NB4 (cell line): ENCODE measurements around the gene TFCP2.
A peak's percentile ranks its signal among the peaks of the same experiment; 100 is the strongest.

Experiments
- MAX ChIP-seq: IDR thresholded peaks from 2 replicates; pipeline ENCODE4 v1.6.1; 2011; ENCODE audit warnings: low read depth, low read length
- MYC ChIP-seq: IDR thresholded peaks from 2 replicates; pipeline ENCODE4 v1.6.1; 2011; ENCODE audit warnings: low read depth, low read length
- POLR2A ChIP-seq: IDR thresholded peaks from 2 replicates; pipeline ENCODE4 v1.6.1; 2011; ENCODE audit warnings: mild to moderate bottlenecking; ENCODE audit not compliant: insufficient read length; ENCODE audit errors: extremely low read depth
- TF ChIP-seq, protein P1 (sequence below): IDR thresholded peaks from one replicate; pipeline ENCODE4 v1.5.1; 2012; ENCODE audit warnings: low read depth, low read length

DNA sequence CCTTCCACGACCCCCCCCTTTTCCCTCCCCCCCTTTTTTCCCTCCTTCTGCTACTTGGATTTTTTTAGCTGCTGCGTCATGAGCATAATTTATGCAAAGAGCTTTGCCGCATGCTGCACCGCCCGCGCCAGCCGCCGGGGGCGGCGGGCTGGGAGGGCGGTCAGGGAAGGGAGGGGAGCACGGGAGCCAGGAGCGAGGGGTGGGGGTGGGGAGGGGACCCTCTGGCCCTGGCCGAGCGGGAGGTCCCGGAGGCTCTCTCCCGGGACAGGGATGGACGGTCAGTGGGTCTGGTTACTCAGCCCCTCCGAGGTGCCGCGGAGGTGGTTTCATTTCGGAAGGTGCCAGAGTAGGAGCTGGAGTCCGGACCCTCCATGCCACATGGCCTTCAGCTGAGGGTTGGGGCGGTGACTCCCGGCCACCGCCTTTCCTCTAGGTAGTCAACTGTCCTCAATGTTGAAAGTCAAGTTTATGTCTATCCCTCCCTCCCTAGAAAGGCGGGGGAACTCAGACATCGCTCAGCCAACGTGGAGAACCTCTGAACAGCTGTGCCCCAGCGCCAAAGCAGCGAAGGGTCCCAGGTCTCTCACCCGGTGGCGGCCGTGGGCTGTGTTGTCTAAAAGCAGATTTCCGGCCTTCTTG, 45.2 kb upstream of the TFCP2 start, which contains the start of gene POU6F1:
- TF ChIP-seq POLR2A (peak; percentile 60), MAX (peak; percentile 82), MYC (peak; percentile 69)
- TF ChIP-seq, protein P1, sequence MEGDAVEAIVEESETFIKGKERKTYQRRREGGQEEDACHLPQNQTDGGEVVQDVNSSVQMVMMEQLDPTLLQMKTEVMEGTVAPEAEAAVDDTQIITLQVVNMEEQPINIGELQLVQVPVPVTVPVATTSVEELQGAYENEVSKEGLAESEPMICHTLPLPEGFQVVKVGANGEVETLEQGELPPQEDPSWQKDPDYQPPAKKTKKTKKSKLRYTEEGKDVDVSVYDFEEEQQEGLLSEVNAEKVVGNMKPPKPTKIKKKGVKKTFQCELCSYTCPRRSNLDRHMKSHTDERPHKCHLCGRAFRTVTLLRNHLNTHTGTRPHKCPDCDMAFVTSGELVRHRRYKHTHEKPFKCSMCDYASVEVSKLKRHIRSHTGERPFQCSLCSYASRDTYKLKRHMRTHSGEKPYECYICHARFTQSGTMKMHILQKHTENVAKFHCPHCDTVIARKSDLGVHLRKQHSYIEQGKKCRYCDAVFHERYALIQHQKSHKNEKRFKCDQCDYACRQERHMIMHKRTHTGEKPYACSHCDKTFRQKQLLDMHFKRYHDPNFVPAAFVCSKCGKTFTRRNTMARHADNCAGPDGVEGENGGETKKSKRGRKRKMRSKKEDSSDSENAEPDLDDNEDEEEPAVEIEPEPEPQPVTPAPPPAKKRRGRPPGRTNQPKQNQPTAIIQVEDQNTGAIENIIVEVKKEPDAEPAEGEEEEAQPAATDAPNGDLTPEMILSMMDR = peak; percentile 34
